ENCODE data around the gene B3GAT3. TPM values are rescaled to one million over a fixed set of nuclear protein-coding genes. Genes with fewer than 3 reads are reported as not detected.

B3GAT3 gene
- total RNA-seq, 1 experiment from 2014 or later = 51.2 TPM

DNA sequence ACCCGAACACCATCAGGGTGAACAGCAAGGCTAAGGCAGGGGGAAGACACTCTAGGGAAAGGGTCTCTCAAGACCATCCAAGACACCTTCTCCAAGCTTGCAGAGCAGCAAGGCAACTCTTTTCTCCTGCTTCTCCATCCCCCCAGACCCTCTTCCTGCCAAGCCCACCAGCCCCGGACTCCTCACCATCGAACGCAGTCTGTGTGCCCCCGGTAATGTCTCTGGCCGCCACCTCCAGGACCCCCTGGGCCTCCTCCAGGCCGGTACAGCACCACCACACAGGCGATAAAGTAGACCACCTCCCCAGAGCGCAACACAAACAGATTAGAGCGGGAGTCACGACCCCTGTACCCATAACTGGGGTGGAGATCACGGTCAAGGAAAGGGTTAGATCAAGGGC, 13.0 kb downstream of the B3GAT3 start:
- ChIA-PET RAD21 (ENCODE audit: low non-redundant PET in 1 of 2, low total read pairs in 2 of 2, uncharacterized antibody in 2 of 2, unreplicated experiment in 2 of 2) (no interaction called here), CTCF (no interaction called here), POLR2A (no interaction called here)
- no TSS peak for BruUV-seq (replicated peaks)
- H3K4me1 ChIP-seq (ENCODE audit: control insufficient read depth in 1 of 2, insufficient read depth in 2 of 2, low read length in 2 of 2) = peaks cover 15 to 32% of the 10 kb centered on the region in 2 experiments
- H3K9me2 ChIP-seq (ENCODE audit: insufficient read depth) = no peaks in the 10 kb centered on the region
- H3K79me2 ChIP-seq (ENCODE audit: insufficient read depth, low read length) = peaks cover 13% of the 10 kb centered on the region
- TF ChIP-seq, protein P1, sequence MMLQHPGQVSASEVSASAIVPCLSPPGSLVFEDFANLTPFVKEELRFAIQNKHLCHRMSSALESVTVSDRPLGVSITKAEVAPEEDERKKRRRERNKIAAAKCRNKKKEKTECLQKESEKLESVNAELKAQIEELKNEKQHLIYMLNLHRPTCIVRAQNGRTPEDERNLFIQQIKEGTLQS (IDR thresholded peaks at IDR 0.05) = no peak
- no peak for TF ChIP-seq EZH2 (IDR thresholded peaks at IDR 0.05)
- no peak for TF ChIP-seq POLR2A (IDR thresholded peaks at IDR 0.05; ENCODE audit: borderline replicate concordance, extremely low read depth, insufficient read depth, insufficient read length)
- no peak for TF ChIP-seq CEBPB (IDR thresholded peaks at IDR 0.05; ENCODE audit: low read depth)
- no peak for TF ChIP-seq RAD21 (IDR thresholded peaks at IDR 0.05; ENCODE audit: low read depth)
- TF ChIP-seq POLR2AphosphoS5 (IDR thresholded peaks at IDR 0.05; ENCODE audit: low read depth, low read length) = no peak
- no peak for TF ChIP-seq CBX3 (IDR thresholded peaks at IDR 0.05; ENCODE audit: low read depth)
- TF ChIP-seq FOSL1 (IDR thresholded peaks at IDR 0.05; ENCODE audit: low read depth) = no peak
- TF ChIP-seq, protein P2, sequence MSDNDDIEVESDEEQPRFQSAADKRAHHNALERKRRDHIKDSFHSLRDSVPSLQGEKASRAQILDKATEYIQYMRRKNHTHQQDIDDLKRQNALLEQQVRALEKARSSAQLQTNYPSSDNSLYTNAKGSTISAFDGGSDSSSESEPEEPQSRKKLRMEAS (IDR thresholded peaks at IDR 0.05) = no peak
- TF ChIP-seq ZFX (IDR thresholded peaks at IDR 0.05) = no peak
- TF ChIP-seq, protein P3, sequence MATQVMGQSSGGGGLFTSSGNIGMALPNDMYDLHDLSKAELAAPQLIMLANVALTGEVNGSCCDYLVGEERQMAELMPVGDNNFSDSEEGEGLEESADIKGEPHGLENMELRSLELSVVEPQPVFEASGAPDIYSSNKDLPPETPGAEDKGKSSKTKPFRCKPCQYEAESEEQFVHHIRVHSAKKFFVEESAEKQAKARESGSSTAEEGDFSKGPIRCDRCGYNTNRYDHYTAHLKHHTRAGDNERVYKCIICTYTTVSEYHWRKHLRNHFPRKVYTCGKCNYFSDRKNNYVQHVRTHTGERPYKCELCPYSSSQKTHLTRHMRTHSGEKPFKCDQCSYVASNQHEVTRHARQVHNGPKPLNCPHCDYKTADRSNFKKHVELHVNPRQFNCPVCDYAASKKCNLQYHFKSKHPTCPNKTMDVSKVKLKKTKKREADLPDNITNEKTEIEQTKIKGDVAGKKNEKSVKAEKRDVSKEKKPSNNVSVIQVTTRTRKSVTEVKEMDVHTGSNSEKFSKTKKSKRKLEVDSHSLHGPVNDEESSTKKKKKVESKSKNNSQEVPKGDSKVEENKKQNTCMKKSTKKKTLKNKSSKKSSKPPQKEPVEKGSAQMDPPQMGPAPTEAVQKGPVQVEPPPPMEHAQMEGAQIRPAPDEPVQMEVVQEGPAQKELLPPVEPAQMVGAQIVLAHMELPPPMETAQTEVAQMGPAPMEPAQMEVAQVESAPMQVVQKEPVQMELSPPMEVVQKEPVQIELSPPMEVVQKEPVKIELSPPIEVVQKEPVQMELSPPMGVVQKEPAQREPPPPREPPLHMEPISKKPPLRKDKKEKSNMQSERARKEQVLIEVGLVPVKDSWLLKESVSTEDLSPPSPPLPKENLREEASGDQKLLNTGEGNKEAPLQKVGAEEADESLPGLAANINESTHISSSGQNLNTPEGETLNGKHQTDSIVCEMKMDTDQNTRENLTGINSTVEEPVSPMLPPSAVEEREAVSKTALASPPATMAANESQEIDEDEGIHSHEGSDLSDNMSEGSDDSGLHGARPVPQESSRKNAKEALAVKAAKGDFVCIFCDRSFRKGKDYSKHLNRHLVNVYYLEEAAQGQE (IDR thresholded peaks at IDR 0.05; ENCODE audit: low read depth) = no peak
- TF ChIP-seq SP1 (IDR thresholded peaks at IDR 0.05; ENCODE audit: low read depth) = no peak
- TF ChIP-seq JUND (IDR thresholded peaks at IDR 0.05) = no peak
- no peak for ATAC-seq
- H3K4me2 ChIP-seq (ENCODE audit: low read length) = no peak overlapping the region
- no peaks in the 10 kb centered on the region for H3K9me3 ChIP-seq (ENCODE audit: control insufficient read depth in 1 of 2, insufficient read depth in 1 of 2, low read depth in 1 of 2, low read length in 2 of 2)
- H3K9ac ChIP-seq (ENCODE audit: low read length) = no peak overlapping the region
- no peaks in the 10 kb centered on the region for H3K27me3 ChIP-seq (ENCODE audit: insufficient read depth, low read length)
- H3K36me3 ChIP-seq (ENCODE audit: control insufficient read depth in 1 of 2, insufficient read depth in 2 of 2, low read length in 2 of 2) = peaks cover 0 to 8% of the 10 kb centered on the region in 2 experiments; a peak in 2 of 4 replicates
- H2AFZ ChIP-seq (ENCODE audit: low read depth, low read length, poor library complexity, severe bottlenecking) = no peak overlapping the region
- no peaks in the 10 kb centered on the region for H4K20me1 ChIP-seq (ENCODE audit: insufficient read depth)
- H3K27ac ChIP-seq (ENCODE audit: low read depth, low read length) = no peak overlapping the region
- H3K4me3 ChIP-seq (replicated peaks in 1 of 2; ENCODE audit: low read depth in 1 of 2, low read length in 2 of 2) = no peak overlapping the region
- intact Hi-C loops (cut with micrococcal nuclease) = no loop called here
- DNase-seq (ENCODE audit: low read depth, low spot score) = no peak
